Stimulated activated effector memory CD8-positive, alpha-beta T cell treated with anti-CD3 and anti-CD28 coated beads, Interleukin-12 subunit alpha, Interleukin-12 subunit beta, amount 100 ng/mL, for 72 hours (primary cell): Measurements from ENCODE around the gene EGFLAM.

Experiments
- ATAC-seq: fragments of 150-1000 bp; cut with Tn5 transposase; 2 replicates; pipeline ENCODE4 v1.10.0; 2021
- DNase-seq, 2 donors: peaks; one replicate each; pipeline ENCODE4 v3.0.0; 2021 to 2022; ENCODE audit warnings: low spot score in 2 of 2
- H3K27ac Mint-ChIP-seq: one replicate; pipeline ENCODE4 v1.8.0; 2022; ENCODE audit warnings: mild to moderate bottlenecking, mixed read lengths
- H3K36me3 Mint-ChIP-seq: one replicate; pipeline ENCODE4 v1.8.0; 2022; ENCODE audit warnings: mild to moderate bottlenecking, mixed read lengths
- H3K4me1 Mint-ChIP-seq: one replicate; pipeline ENCODE4 v1.8.0; 2022; ENCODE audit warnings: mixed read lengths
- H3K4me3 Mint-ChIP-seq: one replicate; pipeline ENCODE4 v1.8.0; 2022; ENCODE audit warnings: mild to moderate bottlenecking, mixed read lengths
- H3K9me3 Mint-ChIP-seq: one replicate; pipeline ENCODE4 v1.8.0; 2022; ENCODE audit warnings: mixed read lengths

EGFLAM gene

DNA sequence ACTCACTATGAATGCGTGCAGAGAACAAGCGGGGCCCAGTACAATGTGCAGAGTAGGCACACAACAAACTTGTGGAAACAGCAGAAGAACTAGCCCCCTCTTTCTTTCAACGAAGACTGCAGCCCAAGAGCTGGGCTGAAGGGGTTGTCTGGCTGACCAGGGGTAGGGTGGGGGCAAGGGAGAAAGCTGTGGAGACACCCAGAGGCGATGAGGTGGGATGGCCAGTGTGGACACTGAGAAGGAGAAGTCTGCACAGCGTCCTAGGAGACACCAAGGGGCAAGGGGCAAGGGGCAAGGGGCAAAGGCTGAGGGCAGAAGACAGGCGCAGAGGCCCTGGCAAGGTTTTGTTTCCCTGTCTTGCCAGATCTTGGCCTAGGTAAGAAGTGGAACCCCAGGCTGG, 235.8 kb downstream of the EGFLAM start:
- ATAC-seq (no peak), DNase-seq (no peak)
- no peak overlapping the region for H3K4me3 Mint-ChIP-seq
- H3K4me1 Mint-ChIP-seq, result no peaks in the 10 kb centered on the region
- no peak overlapping the region for H3K27ac Mint-ChIP-seq
- H3K9me3 Mint-ChIP-seq, result no peaks in the 10 kb centered on the region
- no peaks in the 10 kb centered on the region for H3K36me3 Mint-ChIP-seq

DNA sequence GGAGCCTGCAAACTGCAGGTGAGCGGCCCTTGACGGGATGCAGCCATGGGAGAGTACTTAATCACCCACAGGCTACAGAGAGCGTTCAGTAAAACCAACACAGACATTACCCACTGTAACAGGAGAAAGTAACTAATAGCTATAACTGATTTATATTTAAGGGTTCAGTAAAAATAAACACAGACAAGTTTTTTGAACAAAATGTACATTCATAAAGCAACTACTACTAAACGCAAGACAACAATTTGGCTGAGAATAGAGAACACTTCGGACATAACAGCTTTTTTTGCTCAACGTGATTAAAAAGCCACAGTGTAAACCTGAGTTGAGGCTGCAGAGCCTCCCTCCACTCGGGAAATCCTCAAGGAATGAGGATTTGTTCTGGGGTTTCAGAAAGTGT, 236.4 kb downstream of the EGFLAM start:
- no peak overlapping the region for H3K4me3 Mint-ChIP-seq
- H3K27ac Mint-ChIP-seq, result no peak overlapping the region
- H3K4me1 Mint-ChIP-seq, result no peaks in the 10 kb centered on the region
- H3K36me3 Mint-ChIP-seq, result no peaks in the 10 kb centered on the region
- no peaks in the 10 kb centered on the region for H3K9me3 Mint-ChIP-seq
- DNase-seq, result no peak
- no peak for ATAC-seq

DNA sequence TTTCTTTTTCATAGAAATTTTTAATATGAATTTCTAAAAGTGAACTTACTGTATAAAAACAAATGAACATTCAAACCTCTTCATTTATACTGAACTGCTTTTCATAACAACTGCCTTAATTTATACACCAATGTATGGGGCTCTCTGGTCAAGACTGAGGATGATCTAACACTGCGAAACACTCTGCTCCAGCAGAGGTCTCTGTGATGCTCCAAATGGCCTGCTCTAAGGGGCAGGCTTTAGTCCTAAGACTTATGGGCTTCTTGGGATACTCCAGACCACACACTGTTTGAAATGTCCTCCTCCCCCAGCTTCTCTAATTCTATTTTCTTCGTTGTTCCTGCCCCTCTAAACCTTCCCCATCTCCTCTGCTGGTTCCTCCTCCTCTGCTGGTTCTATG, 239.6 kb downstream of the EGFLAM start:
- Mint-ChIP-seq H3K9me3 (no peaks in the 10 kb centered on the region), H3K27ac (no peak overlapping the region), H3K4me3 (no peak overlapping the region), H3K4me1 (no peaks in the 10 kb centered on the region), H3K36me3 (no peaks in the 10 kb centered on the region)
- ATAC-seq (no peak), DNase-seq (no peak)

DNA sequence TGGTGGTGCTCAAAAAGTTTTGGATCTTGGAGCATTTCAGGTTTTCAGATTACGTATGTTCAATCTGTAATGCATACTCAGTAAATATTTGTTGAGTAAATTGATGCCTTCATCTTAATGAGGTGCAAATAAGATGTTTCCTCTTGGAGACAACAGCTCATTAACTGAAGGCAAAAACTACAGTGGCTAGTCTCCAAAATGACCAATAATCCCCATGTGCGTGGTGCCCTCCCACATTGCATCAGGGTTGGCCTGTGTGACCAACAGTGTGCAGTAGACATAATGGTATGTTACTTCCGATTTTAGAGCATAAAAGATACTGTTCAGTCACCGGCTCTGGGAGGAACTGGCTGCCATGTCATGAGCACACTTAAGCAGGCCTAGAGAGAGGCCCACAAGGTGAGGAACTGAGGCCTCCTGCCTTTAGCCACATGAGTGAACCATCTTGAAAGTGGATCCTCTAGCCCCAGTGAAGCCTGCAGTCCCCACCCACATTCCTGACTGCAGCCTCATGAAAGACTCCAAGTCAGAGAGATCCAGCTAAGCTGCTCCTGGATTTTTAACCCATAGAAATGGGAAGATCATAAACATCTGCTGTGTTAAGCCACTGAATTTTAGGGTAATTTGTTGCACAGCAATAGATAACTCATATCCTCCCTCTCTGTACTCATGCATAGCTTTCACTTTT, 242.4 kb downstream of the EGFLAM start:
- ATAC-seq (no peak), DNase-seq (no peak)
- H3K4me1 Mint-ChIP-seq, result no peaks in the 10 kb centered on the region
- no peaks in the 10 kb centered on the region for H3K9me3 Mint-ChIP-seq
- no peak overlapping the region for H3K27ac Mint-ChIP-seq
- H3K36me3 Mint-ChIP-seq, result no peaks in the 10 kb centered on the region
- H3K4me3 Mint-ChIP-seq, result no peak overlapping the region

DNA sequence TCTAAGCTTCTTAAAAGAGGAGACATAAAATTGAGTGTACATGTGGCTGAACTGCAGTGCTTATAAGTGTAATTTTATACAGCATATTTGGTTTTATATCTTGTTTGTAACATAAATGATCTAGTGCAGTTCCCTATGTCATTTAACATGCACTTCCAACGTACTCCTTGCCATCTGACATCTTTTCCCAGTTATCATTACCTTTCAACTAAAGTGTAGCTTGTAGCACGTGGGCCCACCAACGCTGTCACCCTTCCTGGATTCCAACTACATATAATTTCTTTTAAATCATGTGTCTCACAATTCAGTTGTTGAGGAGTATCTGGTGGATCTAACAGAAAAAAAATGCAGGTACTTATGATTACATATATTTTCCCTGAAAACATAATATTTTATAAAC, 247.9 kb downstream of the EGFLAM start:
- Mint-ChIP-seq H3K4me1 (no peaks in the 10 kb centered on the region), H3K4me3 (no peak overlapping the region), H3K27ac (no peak overlapping the region), H3K36me3 (no peaks in the 10 kb centered on the region), H3K9me3 (no peaks in the 10 kb centered on the region)
- no peak for ATAC-seq
- no peak for DNase-seq

DNA sequence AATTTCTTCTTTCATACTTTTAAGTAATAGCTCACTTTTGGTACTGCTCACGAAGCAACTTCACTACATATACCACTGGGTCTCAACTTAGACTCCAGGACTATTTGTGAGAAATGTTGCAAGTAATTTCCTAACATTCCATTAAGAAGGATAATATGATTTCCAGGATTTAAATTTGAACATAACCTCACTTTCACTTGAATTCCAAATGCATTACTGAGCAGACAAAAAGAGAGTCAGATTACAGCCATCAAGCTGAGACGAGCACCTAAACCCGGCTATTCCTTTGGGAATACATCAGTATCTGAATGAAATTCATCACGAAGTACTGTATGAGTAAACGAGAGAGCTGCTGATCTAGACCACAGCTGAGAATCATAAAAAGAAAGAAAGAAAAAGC, 250.8 kb downstream of the EGFLAM start:
- no peaks in the 10 kb centered on the region for H3K36me3 Mint-ChIP-seq
- no peaks in the 10 kb centered on the region for H3K4me1 Mint-ChIP-seq
- no peak overlapping the region for H3K4me3 Mint-ChIP-seq
- no peak for ATAC-seq
- H3K9me3 Mint-ChIP-seq, result no peaks in the 10 kb centered on the region
- DNase-seq, result no peak
- H3K27ac Mint-ChIP-seq, result no peak overlapping the region
